PC-3 (cell line): ENCODE measurements around the gene WDR11.

ENCODE experiments used
- CTCF ChIP-seq: fragments of 300-600 bp; sonication (generic); conservative IDR thresholded peaks from 2 replicates; pipeline ENCODE4 v1.5.1; 2017; ENCODE audit warnings: antibody characterized with exemption, low read depth, mild to moderate bottlenecking, low read length
- EZH2 ChIP-seq: fragments of 300-600 bp; sonication (generic); IDR thresholded peaks from one replicate; pipeline ENCODE4 v1.6.1; 2017; ENCODE audit warnings: antibody characterized with exemption, mild to moderate bottlenecking, low read length; ENCODE audit not compliant: unreplicated experiment
- EZH2phosphoT487 ChIP-seq: fragments of 300-600 bp; sonication (generic); IDR thresholded peaks from 2 replicates; pipeline ENCODE4 v1.6.1; 2018; ENCODE audit warnings: mild to moderate bottlenecking, antibody characterized with exemption, low read length, borderline replicate concordance

GRCh38 chr10:120894556-120894955 lies 43.4 kb downstream of the WDR11 start:
- no peak for TF ChIP-seq CTCF
- TF ChIP-seq EZH2, result no peak
- no peak for TF ChIP-seq EZH2phosphoT487
